Measurements from ENCODE around the gene ITGB5. TPM values are rescaled to one million over a fixed set of nuclear protein-coding genes. Genes with fewer than 3 reads are reported as not detected.

The ITGB5 gene
- total RNA-seq, 1 donor from 2014 or later: 141 TPM

GRCh38 chr3:124809039-124809438 lies 78.1 kb downstream of the ITGB5 start:
- DNase-seq (ENCODE audit: low read depth): no peak
- TF ChIP-seq, protein P1, sequence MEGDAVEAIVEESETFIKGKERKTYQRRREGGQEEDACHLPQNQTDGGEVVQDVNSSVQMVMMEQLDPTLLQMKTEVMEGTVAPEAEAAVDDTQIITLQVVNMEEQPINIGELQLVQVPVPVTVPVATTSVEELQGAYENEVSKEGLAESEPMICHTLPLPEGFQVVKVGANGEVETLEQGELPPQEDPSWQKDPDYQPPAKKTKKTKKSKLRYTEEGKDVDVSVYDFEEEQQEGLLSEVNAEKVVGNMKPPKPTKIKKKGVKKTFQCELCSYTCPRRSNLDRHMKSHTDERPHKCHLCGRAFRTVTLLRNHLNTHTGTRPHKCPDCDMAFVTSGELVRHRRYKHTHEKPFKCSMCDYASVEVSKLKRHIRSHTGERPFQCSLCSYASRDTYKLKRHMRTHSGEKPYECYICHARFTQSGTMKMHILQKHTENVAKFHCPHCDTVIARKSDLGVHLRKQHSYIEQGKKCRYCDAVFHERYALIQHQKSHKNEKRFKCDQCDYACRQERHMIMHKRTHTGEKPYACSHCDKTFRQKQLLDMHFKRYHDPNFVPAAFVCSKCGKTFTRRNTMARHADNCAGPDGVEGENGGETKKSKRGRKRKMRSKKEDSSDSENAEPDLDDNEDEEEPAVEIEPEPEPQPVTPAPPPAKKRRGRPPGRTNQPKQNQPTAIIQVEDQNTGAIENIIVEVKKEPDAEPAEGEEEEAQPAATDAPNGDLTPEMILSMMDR (IDR thresholded peaks at IDR 0.05; ENCODE audit: insufficient read depth, low read length, severe bottlenecking): no peak
- Histone ChIP-seq H3K27me3 (ENCODE audit: control insufficient read depth, insufficient read depth, low read length) (no peaks in the 10 kb centered on the region), H3K36me3 (ENCODE audit: control insufficient read depth, insufficient read depth, low read length) (no peaks in the 10 kb centered on the region), H3K4me3 (ENCODE audit: low read depth, low read length) (no peak overlapping the region)
- peak; percentile 79 for FAIRE-seq

- Histone ChIP-seq H3K4me3 (ENCODE audit: low read depth, low read length) (no peak overlapping the region), H3K36me3 (ENCODE audit: control insufficient read depth, insufficient read depth, low read length) (peaks cover 2% of the 10 kb centered on the region), H3K27me3 (ENCODE audit: control insufficient read depth, insufficient read depth, low read length) (no peaks in the 10 kb centered on the region)
- DNase-seq (ENCODE audit: low read depth) (no peak), FAIRE-seq (no peak)
- TF ChIP-seq, protein P1 (IDR thresholded peaks at IDR 0.05; ENCODE audit: insufficient read depth, low read length, severe bottlenecking): no peak
Measured at GRCh38 chr3:124805671-124806070, 81.5 kb downstream of the ITGB5 start.

- TF ChIP-seq, protein P1 (IDR thresholded peaks at IDR 0.05; ENCODE audit: insufficient read depth, low read length, severe bottlenecking): no peak
Measured at GRCh38 chr3:124804875-124805274, 82.3 kb downstream of the ITGB5 start.

GRCh38 chr3:124802702-124803101 lies 84.5 kb downstream of the ITGB5 start:
- no peaks in the 10 kb centered on the region for H3K27me3 ChIP-seq (ENCODE audit: control insufficient read depth, insufficient read depth, low read length)
- FAIRE-seq: no peak
- TF ChIP-seq, protein P1 (IDR thresholded peaks at IDR 0.05; ENCODE audit: insufficient read depth, low read length, severe bottlenecking): no peak
- no peak overlapping the region for H3K4me3 ChIP-seq (ENCODE audit: low read depth, low read length)
- H3K36me3 ChIP-seq (ENCODE audit: control insufficient read depth, insufficient read depth, low read length): peaks cover 2% of the 10 kb centered on the region
- DNase-seq (ENCODE audit: low read depth): no peak

More at GRCh38 chr3:124804875-124805274, 82.3 kb downstream of the ITGB5 start:
- peaks cover 2% of the 10 kb centered on the region for H3K36me3 ChIP-seq (ENCODE audit: control insufficient read depth, insufficient read depth, low read length)
- no peak overlapping the region for H3K4me3 ChIP-seq (ENCODE audit: low read depth, low read length)
- FAIRE-seq (no peak), DNase-seq (ENCODE audit: low read depth) (no peak)
- H3K27me3 ChIP-seq (ENCODE audit: control insufficient read depth, insufficient read depth, low read length): no peaks in the 10 kb centered on the region

DNA sequence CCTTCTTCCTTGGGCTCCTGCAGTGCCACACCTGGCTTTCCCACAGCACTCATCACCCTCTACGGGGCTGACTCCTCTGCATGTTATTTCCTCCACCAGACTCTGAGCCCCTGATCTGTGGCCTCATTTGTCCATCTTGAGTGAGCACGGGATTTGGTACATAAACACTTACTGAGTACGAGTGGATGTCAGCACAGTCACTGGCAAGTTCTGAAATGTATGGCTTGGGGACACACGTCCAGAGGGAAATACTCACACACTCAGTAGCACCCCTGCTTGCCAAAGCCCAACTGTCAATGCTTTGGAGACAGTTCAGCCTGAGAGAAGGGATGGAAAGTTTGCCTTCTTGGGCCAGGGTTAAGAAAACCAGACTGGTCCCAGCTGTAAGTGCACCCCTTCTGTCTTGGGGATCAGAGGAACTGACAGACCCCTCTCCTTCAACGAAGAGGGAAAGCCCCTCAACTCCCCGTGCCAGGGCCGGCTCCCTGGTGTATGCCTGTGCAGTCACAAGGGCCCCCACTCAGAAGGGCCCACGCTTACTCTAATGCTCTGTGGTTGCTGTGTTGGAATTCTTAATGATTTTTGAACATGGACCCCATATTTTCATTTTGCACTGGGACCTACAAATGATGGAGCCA lies 85.0 kb downstream of the ITGB5 start:
- DNase-seq (ENCODE audit: low read depth): no peak
- Histone ChIP-seq H3K4me3 (ENCODE audit: low read depth, low read length) (no peak overlapping the region), H3K27me3 (ENCODE audit: control insufficient read depth, insufficient read depth, low read length) (no peaks in the 10 kb centered on the region), H3K36me3 (ENCODE audit: control insufficient read depth, insufficient read depth, low read length) (peaks cover 2% of the 10 kb centered on the region)
- FAIRE-seq: no peak
- TF ChIP-seq, protein P1 (IDR thresholded peaks at IDR 0.05; ENCODE audit: insufficient read depth, low read length, severe bottlenecking): no peak

All from bronchial epithelial cell (primary cell).